WTC11 (cell line): ENCODE results near the gene DOCK7.

Experiments
- AFF4 ChIP-seq: sonication (generic); formaldehyde crosslinking; IDR thresholded peaks from 2 replicates; pipeline ENCODE4 v1.8.1; 2023; ENCODE audit warnings: mild to moderate bottlenecking, missing genetic modification reagents, borderline replicate concordance
- ATF2 ChIP-seq: sonication (generic); formaldehyde crosslinking; IDR thresholded peaks from 2 replicates; pipeline ENCODE4 v1.8.1; 2022; ENCODE audit warnings: low read depth, missing genetic modification reagents, borderline replicate concordance
- ATF3 ChIP-seq: sonication (generic); formaldehyde crosslinking; conservative IDR thresholded peaks from 2 replicates; pipeline ENCODE4 v1.8.1; 2022; ENCODE audit warnings: mild to moderate bottlenecking, missing genetic modification reagents
- CTCF ChIP-seq: fragments of 200-600 bp; IDR thresholded peaks from 2 replicates; pipeline ENCODE4 v1.8.0; 2022; ENCODE audit warnings: antibody characterized with exemption
- GTF2I ChIP-seq: fragments of 250-450 bp; sonication (Bioruptor Pico); conservative IDR thresholded peaks from 2 replicates; pipeline ENCODE4 v1.4.0; 2021; ENCODE audit warnings: mild to moderate bottlenecking
- OVOL2 ChIP-seq: fragments of 250-450 bp; sonication (Bioruptor Pico); IDR thresholded peaks from 2 replicates; pipeline ENCODE4 v1.9.0; 2021; ENCODE audit warnings: mild to moderate bottlenecking, borderline replicate concordance
- SP1 ChIP-seq: sonication (generic); formaldehyde crosslinking; conservative IDR thresholded peaks from 2 replicates; pipeline ENCODE4 v1.8.1; 2022; ENCODE audit warnings: missing genetic modification reagents
- TEAD4 ChIP-seq: sonication (generic); formaldehyde crosslinking; IDR thresholded peaks from 2 replicates; pipeline ENCODE4 v1.8.0; 2022; ENCODE audit warnings: mild to moderate bottlenecking, missing genetic modification reagents

GRCh38 chr1:62688687-62689085, 500 bp upstream of the DOCK7 start:
- TF ChIP-seq TEAD4 (CRISPR knock-in tag) (no peak), ATF2 (CRISPR knock-in tag) (no peak), CTCF (no peak), ATF3 (CRISPR knock-in tag) (no peak), SP1 (no peak), AFF4 (CRISPR knock-in tag) (0 out of 2 replicates have a peak, but pooled peaks have one; percentile 7), OVOL2 (CRISPR knock-in tag) (no peak), GTF2I (no peak)
